HCT116 (cell line): ENCODE measurements around the gene TOLLIP. TPM values are rescaled to one million over a fixed set of nuclear protein-coding genes. Genes with fewer than 3 reads are reported as not detected.

Experiments used
- ATAC-seq: fragments of 200-7000 bp; cut with Tn5 transposase; 2 replicates; pipeline ENCODE4 v1.9.1; 2020; ENCODE audit warnings: mild to moderate bottlenecking, moderate library complexity
- BruUV-seq: library from RNA; stranded (reverse); fragments of 400-500 nt; replicated peaks from 2 replicates; lab custom pipeline; 2021; lab: Mats Ljungman, UMichigan
- CTCF ChIA-PET: fragments of 300-600 bp; sonication (Branson Sonifier 250); formaldehyde crosslinking; loops from one replicate; lab custom pipeline; 2021; ENCODE audit warnings: antibody characterized with exemption; lab: Charles Lee
- POLR2A ChIA-PET: fragments of 300-600, 350-600 bp; sonication (Branson Sonifier 250); formaldehyde crosslinking; loops from one replicate; lab custom pipeline; 2021; ENCODE audit warnings: antibody characterized with exemption; lab: Charles Lee
- RAD21 ChIA-PET, 2 experiments: fragments of 300-600 bp; sonication (Branson Sonifier 250); formaldehyde crosslinking; loops; one replicate each; lab custom pipeline; 2023; ENCODE audit warnings: low total read pairs in 2 of 2; ENCODE audit not compliant: uncharacterized antibody in 2 of 2, unreplicated experiment in 2 of 2, low non-redundant PET in 1 of 2; lab: Charles Lee
- DNase-seq: peaks from one replicate; pipeline ENCODE4 v3.0.0-alpha.2; 2010; ENCODE audit warnings: low read depth, low spot score
- H2AFZ ChIP-seq: fragments of 200-600 bp; shearing (Covaris generic), sonication (generic); 2 replicates; pipeline ENCODE4 v1.6.1; 2017; ENCODE audit warnings: low read depth, mixed run types, mixed read lengths, antibody characterized with exemption, low read length; ENCODE audit not compliant: poor library complexity, severe bottlenecking
- H3K27ac ChIP-seq: 2 replicates; pipeline ENCODE4 v1.5.1; 2012; ENCODE audit warnings: low read depth, low read length
- H3K27me3 ChIP-seq: fragments of 200-600 bp; sonication (generic); 2 replicates; pipeline ENCODE4 v1.6.1; 2016; ENCODE audit warnings: mixed run types, low read length, mixed read lengths; ENCODE audit not compliant: insufficient read depth
- H3K36me3 ChIP-seq, 2 experiments: fragments of 200-500 bp in 1 of 2; fragments of 200-600 bp in 1 of 2; sonication (Bioruptor generic) in 1 of 2; sonication (generic) in 1 of 2; 2 replicates each; pipeline versions ENCODE4 v1.5.1 to v1.6.1; 2014 to 2016; ENCODE audit warnings: low read length in 2 of 2, inconsistent platforms in 1 of 2, mixed read lengths in 1 of 2, mixed run types in 1 of 2; ENCODE audit not compliant: insufficient read depth in 2 of 2, control insufficient read depth in 1 of 2
- H3K4me1 ChIP-seq, 2 experiments: fragments of 200-600 bp in 1 of 2; sonication (generic) in 1 of 2; 2 replicates each; pipeline versions ENCODE4 v1.5.1 to v1.6.1; 2012 to 2017; ENCODE audit warnings: low read length in 2 of 2, inconsistent platforms in 1 of 2, mild to moderate bottlenecking in 1 of 2, mixed read lengths in 1 of 2, mixed run types in 1 of 2, moderate library complexity in 1 of 2; ENCODE audit not compliant: insufficient read depth in 2 of 2, control insufficient read depth in 1 of 2
- H3K4me2 ChIP-seq: fragments of 200-600 bp; sonication (generic); 2 replicates; pipeline ENCODE4 v1.6.1; 2017; ENCODE audit warnings: mixed run types, low read length, mixed read lengths
- H3K4me3 ChIP-seq, 2 experiments: fragments of 200-600 bp in 1 of 2; sonication (generic) in 1 of 2; replicated peaks in 1 of 2; 2 replicates each; pipeline ENCODE4 v1.5.1; 2011 to 2016; ENCODE audit warnings: low read length in 2 of 2, control low read depth in 1 of 2, low read depth in 1 of 2, mild to moderate bottlenecking in 1 of 2, mixed read lengths in 1 of 2, mixed run types in 1 of 2
- H3K79me2 ChIP-seq: fragments of 200-600 bp; sonication (generic); 2 replicates; pipeline ENCODE4 v1.6.1; 2017; ENCODE audit warnings: mild to moderate bottlenecking, mixed run types, low read length, moderate library complexity, mixed read lengths; ENCODE audit not compliant: insufficient read depth
- H3K9ac ChIP-seq: fragments of 200-600 bp; sonication (generic); 2 replicates; pipeline ENCODE4 v1.6.1; 2016; ENCODE audit warnings: low read length, mixed read lengths
- H3K9me2 ChIP-seq: fragments of 200-600 bp; sonication (generic), shearing (Covaris generic); 2 replicates; pipeline ENCODE4 v1.6.1; 2017; ENCODE audit warnings: mixed run types, mild to moderate bottlenecking, moderate library complexity; ENCODE audit not compliant: insufficient read depth
- H3K9me3 ChIP-seq, 2 experiments: fragments of 200-500 bp in 1 of 2; fragments of 200-600 bp in 1 of 2; sonication (Bioruptor generic) in 1 of 2; sonication (generic) in 1 of 2; 2 replicates each; pipeline ENCODE4 v1.6.1; 2014 to 2017; ENCODE audit warnings: low read length in 2 of 2, mixed read lengths in 2 of 2, inconsistent platforms in 1 of 2, low read depth in 1 of 2, mild to moderate bottlenecking in 1 of 2, mixed run types in 1 of 2, moderate library complexity in 1 of 2; ENCODE audit not compliant: control insufficient read depth in 1 of 2, insufficient read depth in 1 of 2
- H4K20me1 ChIP-seq: fragments of 200-600 bp; sonication (generic), shearing (Covaris generic); 2 replicates; pipeline ENCODE4 v1.6.1; 2017; ENCODE audit warnings: mixed run types, mild to moderate bottlenecking, moderate library complexity; ENCODE audit not compliant: insufficient read depth
- CEBPB ChIP-seq: IDR thresholded peaks from 2 replicates; pipeline ENCODE4 v1.6.1; 2012; ENCODE audit warnings: low read depth
- EGR1 ChIP-seq: IDR thresholded peaks from 2 replicates; pipeline ENCODE4 v1.6.1; 2012; ENCODE audit warnings: low read depth
- ELF1 ChIP-seq: IDR thresholded peaks from 2 replicates; pipeline ENCODE4 v1.6.1; 2012; ENCODE audit warnings: low read depth, borderline replicate concordance
- EZH2phosphoT487 ChIP-seq: fragments of 200-600 bp; IDR thresholded peaks from 2 replicates; pipeline ENCODE4 v1.6.1; 2018; ENCODE audit warnings: antibody characterized with exemption, borderline replicate concordance
- FOSL1 ChIP-seq: IDR thresholded peaks from 2 replicates; pipeline ENCODE4 v1.6.1; 2012; ENCODE audit warnings: low read depth
- JUND ChIP-seq: IDR thresholded peaks from 2 replicates; pipeline ENCODE4 v1.6.1; 2012
- POLR2A ChIP-seq: IDR thresholded peaks from 2 replicates; pipeline ENCODE4 v1.7.0; 2011; ENCODE audit warnings: borderline replicate concordance; ENCODE audit not compliant: insufficient read depth, insufficient read length; ENCODE audit errors: extremely low read depth
- POLR2AphosphoS5 ChIP-seq: IDR thresholded peaks from 2 replicates; pipeline ENCODE4 v1.6.1; 2011; ENCODE audit warnings: mild to moderate bottlenecking, low read depth, low read length, moderate library complexity
- RAD21 ChIP-seq: IDR thresholded peaks from 2 replicates; pipeline ENCODE4 v1.6.1; 2012; ENCODE audit warnings: low read depth, mild to moderate bottlenecking
- SRF ChIP-seq: IDR thresholded peaks from 2 replicates; pipeline ENCODE4 v1.6.1; 2012; ENCODE audit warnings: low read depth
- TCF7L2 ChIP-seq: IDR thresholded peaks from 2 replicates; pipeline ENCODE4 v1.7.0; 2011; ENCODE audit warnings: borderline replicate concordance, inconsistent platforms; ENCODE audit not compliant: insufficient read depth, insufficient read length; ENCODE audit errors: extremely low read depth
- ZBTB33 ChIP-seq: IDR thresholded peaks from 2 replicates; pipeline ENCODE4 v1.6.1; 2011; ENCODE audit warnings: mild to moderate bottlenecking, low read length, moderate library complexity; ENCODE audit not compliant: insufficient replicate concordance; ENCODE audit errors: extremely low read depth
- ZFX ChIP-seq: fragments of 450-650 bp; IDR thresholded peaks from 2 replicates; pipeline ENCODE4 v1.6.1; 2017
- ZNF274 ChIP-seq: fragments of 200-500 bp; sonication (Bioruptor generic); IDR thresholded peaks from 2 replicates; pipeline ENCODE4 v1.6.1; 2014; ENCODE audit warnings: mild to moderate bottlenecking, low read depth, low read length, inconsistent platforms
- intact Hi-C: fragments of 100-400 bp; cut with micrococcal nuclease; formaldehyde crosslinking; loops from 2 replicates; pipeline ENCODE4 v1.10.0; 2022
- total RNA-seq: library from RNA; stranded (reverse); gene quantifications from one replicate; pipeline ENCODE4 v1.2.1, GENCODE V29; 2021; ENCODE audit not compliant: unreplicated experiment
- TF ChIP-seq, protein P1 (sequence below): IDR thresholded peaks from 2 replicates; pipeline ENCODE4 v1.6.1; 2012; ENCODE audit warnings: low read depth
- TF ChIP-seq, protein P2 (sequence below): IDR thresholded peaks from 2 replicates; pipeline ENCODE4 v1.6.1; 2012

The TOLLIP gene
- total RNA-seq, 1 experiment from 2014 or later, result 28.5 TPM

DNA sequence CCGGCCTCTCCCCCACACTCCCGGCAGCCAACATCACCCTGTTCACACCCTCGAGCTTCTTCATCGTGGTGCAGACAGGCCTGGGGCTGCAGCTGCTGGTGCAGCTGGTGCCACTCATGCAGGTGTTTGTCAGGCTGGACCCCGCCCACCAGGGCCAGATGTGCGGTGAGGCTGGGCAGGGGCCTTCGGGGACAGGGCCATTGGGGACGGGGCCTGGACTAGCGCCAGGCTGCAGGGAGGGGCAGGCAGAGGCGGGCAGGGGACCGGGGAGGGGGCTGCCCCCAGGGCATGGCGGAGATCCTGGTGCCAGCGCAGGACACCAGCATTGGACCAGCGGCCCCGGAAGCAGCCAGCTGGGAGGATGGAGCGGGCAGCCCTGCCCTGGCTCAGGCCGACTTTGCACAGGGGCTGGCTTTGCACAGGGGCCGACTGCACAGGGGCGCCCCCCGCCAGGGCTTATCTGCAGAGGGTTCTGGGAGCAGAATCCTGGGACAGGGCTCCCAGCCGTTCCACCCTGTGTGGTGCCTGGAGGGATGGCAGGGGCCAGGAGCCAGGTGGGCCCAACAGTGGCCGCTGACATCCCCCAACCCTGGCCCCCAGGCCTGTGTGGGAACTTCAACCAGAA, 77.9 kb downstream of the TOLLIP start:
- no peak overlapping the region for H3K4me2 ChIP-seq
- no peaks in the 10 kb centered on the region for H4K20me1 ChIP-seq
- no peak overlapping the region for H3K27ac ChIP-seq
- H3K9ac ChIP-seq, result no peak overlapping the region
- no peak for DNase-seq
- H3K9me3 ChIP-seq, result no peaks in the 10 kb centered on the region
- no peaks in the 10 kb centered on the region for H3K9me2 ChIP-seq
- H3K79me2 ChIP-seq, result no peaks in the 10 kb centered on the region
- H2AFZ ChIP-seq, result no peak overlapping the region
- peaks cover 0 to 3% of the 10 kb centered on the region in 2 experiments; a peak in 1 of 4 replicates for H3K4me1 ChIP-seq
- H3K27me3 ChIP-seq, result no peaks in the 10 kb centered on the region
- ChIA-PET POLR2A (no interaction called here), RAD21 (no interaction called here)
- no peak overlapping the region for H3K4me3 ChIP-seq
- BruUV-seq, result no TSS peak
- TF ChIP-seq ZBTB33 (no peak), ELF1 (no peak), EGR1 (no peak), ZNF274 (no peak), ZFX (no peak), FOSL1 (no peak), TCF7L2 (no peak), POLR2A (no peak), CEBPB (no peak), RAD21 (no peak), EZH2phosphoT487 (no peak), POLR2AphosphoS5 (no peak), SRF (no peak), JUND (no peak)
- TF ChIP-seq, protein P1, sequence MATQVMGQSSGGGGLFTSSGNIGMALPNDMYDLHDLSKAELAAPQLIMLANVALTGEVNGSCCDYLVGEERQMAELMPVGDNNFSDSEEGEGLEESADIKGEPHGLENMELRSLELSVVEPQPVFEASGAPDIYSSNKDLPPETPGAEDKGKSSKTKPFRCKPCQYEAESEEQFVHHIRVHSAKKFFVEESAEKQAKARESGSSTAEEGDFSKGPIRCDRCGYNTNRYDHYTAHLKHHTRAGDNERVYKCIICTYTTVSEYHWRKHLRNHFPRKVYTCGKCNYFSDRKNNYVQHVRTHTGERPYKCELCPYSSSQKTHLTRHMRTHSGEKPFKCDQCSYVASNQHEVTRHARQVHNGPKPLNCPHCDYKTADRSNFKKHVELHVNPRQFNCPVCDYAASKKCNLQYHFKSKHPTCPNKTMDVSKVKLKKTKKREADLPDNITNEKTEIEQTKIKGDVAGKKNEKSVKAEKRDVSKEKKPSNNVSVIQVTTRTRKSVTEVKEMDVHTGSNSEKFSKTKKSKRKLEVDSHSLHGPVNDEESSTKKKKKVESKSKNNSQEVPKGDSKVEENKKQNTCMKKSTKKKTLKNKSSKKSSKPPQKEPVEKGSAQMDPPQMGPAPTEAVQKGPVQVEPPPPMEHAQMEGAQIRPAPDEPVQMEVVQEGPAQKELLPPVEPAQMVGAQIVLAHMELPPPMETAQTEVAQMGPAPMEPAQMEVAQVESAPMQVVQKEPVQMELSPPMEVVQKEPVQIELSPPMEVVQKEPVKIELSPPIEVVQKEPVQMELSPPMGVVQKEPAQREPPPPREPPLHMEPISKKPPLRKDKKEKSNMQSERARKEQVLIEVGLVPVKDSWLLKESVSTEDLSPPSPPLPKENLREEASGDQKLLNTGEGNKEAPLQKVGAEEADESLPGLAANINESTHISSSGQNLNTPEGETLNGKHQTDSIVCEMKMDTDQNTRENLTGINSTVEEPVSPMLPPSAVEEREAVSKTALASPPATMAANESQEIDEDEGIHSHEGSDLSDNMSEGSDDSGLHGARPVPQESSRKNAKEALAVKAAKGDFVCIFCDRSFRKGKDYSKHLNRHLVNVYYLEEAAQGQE, result no peak
- TF ChIP-seq, protein P2, sequence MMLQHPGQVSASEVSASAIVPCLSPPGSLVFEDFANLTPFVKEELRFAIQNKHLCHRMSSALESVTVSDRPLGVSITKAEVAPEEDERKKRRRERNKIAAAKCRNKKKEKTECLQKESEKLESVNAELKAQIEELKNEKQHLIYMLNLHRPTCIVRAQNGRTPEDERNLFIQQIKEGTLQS, result no peak
- TF ChIP-seq, all 23 proteins: peak for 0
- CTCF ChIA-PET, result no interaction called here
- H3K36me3 ChIP-seq, result no peaks in the 10 kb centered on the region
- intact Hi-C loops, result no loop called here
- ATAC-seq, result no peak
